Measurements from ENCODE around the gene UBAP1. TPM values are rescaled to one million over a fixed set of nuclear protein-coding genes. Genes with fewer than 3 reads are reported as not detected.
"Not testable (repeated sequence)": the region's sequence is repeated elsewhere in the genome, so short reads cannot be mapped to it uniquely, and the experiment has no call there.

Gene UBAP1
- total RNA-seq, 1 donor from 2014 or later: 30.9 TPM

DNA sequence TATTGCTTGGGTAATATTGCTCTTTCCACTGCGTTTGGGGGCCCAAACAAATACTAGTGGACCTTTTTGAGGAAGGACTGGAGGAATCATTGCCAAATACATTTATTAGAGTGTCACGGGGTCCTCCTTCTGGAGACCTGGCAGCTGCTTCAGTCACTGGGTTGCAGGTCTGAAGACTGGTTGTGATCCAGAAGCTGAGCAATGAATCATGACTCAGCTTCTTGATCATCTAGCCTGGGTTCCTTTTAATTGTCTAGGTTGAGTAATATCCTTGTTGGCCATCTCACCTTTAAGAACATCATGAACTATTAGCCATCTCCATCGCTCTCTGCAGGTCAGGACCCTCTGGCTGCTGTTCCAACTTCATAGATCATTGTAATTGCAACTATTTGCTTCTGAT, 15.4 kb upstream of the UBAP1 start:
- intact Hi-C loops (cut with micrococcal nuclease): no loop called here
- peaks cover 1% of the 10 kb centered on the region for H3K4me1 Mint-ChIP-seq
- no peak for DNase-seq
- H3K27ac Mint-ChIP-seq: no peak overlapping the region
- H3K27me3 Mint-ChIP-seq: peaks cover 3% of the 10 kb centered on the region
- no peak overlapping the region for H3K4me3 Mint-ChIP-seq
- H3K9me3 Mint-ChIP-seq: no peaks in the 10 kb centered on the region
- H3K36me3 Mint-ChIP-seq (ENCODE audit: low read depth): no peaks in the 10 kb centered on the region

DNA sequence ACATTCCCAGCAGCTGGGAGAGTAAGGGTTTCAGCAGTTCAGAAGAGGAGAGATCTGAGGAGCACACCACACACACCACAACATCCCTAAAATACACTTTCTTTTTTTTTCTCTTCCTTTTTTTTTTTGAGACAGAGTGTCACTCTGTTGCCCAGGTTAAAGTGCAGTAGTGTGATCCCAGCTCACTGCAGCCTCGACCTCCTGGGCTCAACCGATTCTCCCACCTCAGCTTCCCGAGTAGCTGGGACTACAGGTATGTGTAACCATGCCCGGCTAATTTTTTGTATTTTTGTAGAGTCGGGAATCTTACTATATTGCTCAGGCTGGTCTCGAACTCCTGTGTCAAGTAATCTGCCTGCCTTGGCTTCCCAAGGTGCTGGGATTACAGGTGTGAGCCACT, 9.7 kb upstream of the UBAP1 start:
- no peaks in the 10 kb centered on the region for H3K9me3 Mint-ChIP-seq
- no peaks in the 10 kb centered on the region for H3K36me3 Mint-ChIP-seq (ENCODE audit: low read depth)
- H3K27me3 Mint-ChIP-seq: peaks cover 1% of the 10 kb centered on the region
- H3K27ac Mint-ChIP-seq: no peak overlapping the region
- no peak overlapping the region for H3K4me3 Mint-ChIP-seq
- intact Hi-C loops (cut with micrococcal nuclease): no loop called here
- no peak for DNase-seq
- peaks cover 5% of the 10 kb centered on the region for H3K4me1 Mint-ChIP-seq

DNA sequence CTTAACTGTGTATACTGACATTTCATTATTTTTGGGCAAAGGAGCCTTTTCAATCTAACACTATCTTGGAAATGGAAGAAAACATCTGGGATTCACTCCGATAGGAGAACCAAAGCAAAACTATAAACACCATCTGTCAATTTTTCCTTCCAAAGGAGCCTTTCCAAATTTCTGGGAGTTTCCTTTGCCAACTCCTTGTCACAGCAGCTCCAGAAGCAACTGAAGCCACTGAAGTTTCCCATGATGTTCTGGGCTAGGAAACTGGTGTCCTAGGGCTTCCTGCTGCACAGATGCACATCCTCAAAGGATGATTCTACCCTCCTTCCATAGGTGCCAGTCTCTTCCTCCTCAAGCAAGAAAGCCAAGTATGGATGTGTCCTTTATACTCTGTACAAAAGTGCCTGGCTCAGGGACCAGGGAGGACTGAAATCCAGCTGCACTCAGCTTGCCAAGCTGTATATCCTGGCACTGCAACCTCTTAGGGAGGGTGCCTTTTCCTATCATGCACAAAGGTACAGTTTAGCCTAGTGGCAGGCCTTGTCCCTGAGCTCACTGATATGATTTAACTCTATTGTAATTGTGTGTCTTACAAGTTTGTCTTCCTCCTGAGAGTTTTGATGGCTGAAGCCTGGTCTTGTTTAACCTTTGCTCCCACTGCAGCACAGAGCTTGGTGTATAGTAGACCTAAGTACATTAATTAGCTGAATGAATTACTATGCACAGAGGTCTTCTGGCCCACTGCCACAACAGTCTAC, 8.4 kb upstream of the UBAP1 start:
- peaks cover 1% of the 10 kb centered on the region for H3K27me3 Mint-ChIP-seq

DNA sequence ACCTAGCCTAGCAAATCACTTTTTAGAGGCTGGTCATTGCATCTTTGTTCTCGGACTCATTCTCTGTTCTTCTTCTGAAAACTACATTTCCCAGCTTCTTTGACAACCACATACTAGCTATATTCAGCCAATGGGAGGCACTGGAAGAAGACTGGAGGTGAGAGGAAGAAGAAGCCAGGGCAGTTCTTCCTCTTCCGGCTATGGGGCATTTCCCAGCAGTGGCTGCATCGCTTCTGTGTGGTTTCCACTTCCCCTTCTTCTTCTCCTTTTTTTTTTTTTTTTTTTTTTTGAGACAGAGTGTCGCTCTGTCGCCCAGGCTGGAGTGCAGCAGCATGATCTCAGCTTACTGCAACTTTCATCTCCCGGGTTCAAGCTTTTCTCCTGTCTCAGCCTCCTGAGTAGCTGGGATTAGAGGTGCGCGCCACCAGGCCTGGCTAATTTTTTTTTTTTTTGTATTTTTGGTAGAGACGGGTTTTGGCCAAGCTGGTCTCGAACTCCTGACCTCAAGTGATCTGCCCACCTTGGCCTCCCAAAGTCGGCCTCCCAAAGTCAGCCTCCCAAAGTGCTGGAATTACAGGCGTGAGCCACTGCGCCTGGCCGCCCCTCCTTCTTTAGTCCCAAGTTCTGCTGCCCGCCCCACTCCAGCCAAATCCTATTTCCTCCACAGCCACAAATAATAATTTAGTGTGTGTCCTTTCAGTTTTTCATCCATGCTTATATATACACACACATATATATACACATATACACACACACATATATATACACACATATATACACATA, 6.9 kb upstream of the UBAP1 start:
- peaks cover 7% of the 10 kb centered on the region for H3K4me1 Mint-ChIP-seq
- H3K36me3 Mint-ChIP-seq (ENCODE audit: low read depth): no peaks in the 10 kb centered on the region
- DNase-seq: peak; percentile 84
- H3K27me3 Mint-ChIP-seq: no peaks in the 10 kb centered on the region
- H3K4me3 Mint-ChIP-seq: peak overlapping the region; percentile 58
- H3K27ac Mint-ChIP-seq: peak overlapping the region; percentile 68
- no peaks in the 10 kb centered on the region for H3K9me3 Mint-ChIP-seq
- intact Hi-C loops (cut with micrococcal nuclease): no loop called here

More for the DNA sequence above, 8.4 kb upstream of the UBAP1 start:
- intact Hi-C loops (cut with micrococcal nuclease): no loop called here
- no peak overlapping the region for H3K4me3 Mint-ChIP-seq
- H3K27ac Mint-ChIP-seq: no peak overlapping the region
- H3K36me3 Mint-ChIP-seq (ENCODE audit: low read depth): no peaks in the 10 kb centered on the region
- peaks cover 5% of the 10 kb centered on the region for H3K4me1 Mint-ChIP-seq
- no peaks in the 10 kb centered on the region for H3K9me3 Mint-ChIP-seq
- no peak for DNase-seq

DNA sequence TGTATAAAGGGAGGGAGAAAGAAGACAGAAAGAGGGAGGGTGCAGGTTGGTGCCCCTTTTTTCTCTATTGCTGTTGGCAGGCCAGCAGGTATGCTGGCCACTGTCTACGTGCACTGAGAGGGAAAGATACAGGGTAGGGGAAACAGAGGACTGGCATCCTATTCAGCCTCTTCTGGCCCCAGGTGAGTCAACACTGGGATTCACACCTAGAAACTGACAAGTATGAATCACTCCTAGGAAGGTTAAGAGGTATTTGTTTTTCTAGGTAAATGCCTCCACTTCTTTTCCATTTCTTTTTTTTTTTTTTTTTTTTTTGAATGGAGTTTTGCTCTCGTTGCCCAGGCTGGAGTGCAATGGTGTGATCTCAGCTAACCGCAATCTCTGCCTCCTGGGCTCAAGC, 2.8 kb upstream of the UBAP1 start:
- H3K27ac Mint-ChIP-seq: no peak overlapping the region
- intact Hi-C loops (cut with micrococcal nuclease): loop anchor here (5.0 kb wide), 2 partner anchors 76 to 359 kb away; partner anchors contain the start of gene UBE2R2
- H3K4me3 Mint-ChIP-seq: no peak overlapping the region
- peaks cover 3% of the 10 kb centered on the region for H3K36me3 Mint-ChIP-seq (ENCODE audit: low read depth)
- peaks cover 21% of the 10 kb centered on the region for H3K4me1 Mint-ChIP-seq
- DNase-seq: no peak
- no peaks in the 10 kb centered on the region for H3K27me3 Mint-ChIP-seq
- H3K9me3 Mint-ChIP-seq: no peaks in the 10 kb centered on the region

DNA sequence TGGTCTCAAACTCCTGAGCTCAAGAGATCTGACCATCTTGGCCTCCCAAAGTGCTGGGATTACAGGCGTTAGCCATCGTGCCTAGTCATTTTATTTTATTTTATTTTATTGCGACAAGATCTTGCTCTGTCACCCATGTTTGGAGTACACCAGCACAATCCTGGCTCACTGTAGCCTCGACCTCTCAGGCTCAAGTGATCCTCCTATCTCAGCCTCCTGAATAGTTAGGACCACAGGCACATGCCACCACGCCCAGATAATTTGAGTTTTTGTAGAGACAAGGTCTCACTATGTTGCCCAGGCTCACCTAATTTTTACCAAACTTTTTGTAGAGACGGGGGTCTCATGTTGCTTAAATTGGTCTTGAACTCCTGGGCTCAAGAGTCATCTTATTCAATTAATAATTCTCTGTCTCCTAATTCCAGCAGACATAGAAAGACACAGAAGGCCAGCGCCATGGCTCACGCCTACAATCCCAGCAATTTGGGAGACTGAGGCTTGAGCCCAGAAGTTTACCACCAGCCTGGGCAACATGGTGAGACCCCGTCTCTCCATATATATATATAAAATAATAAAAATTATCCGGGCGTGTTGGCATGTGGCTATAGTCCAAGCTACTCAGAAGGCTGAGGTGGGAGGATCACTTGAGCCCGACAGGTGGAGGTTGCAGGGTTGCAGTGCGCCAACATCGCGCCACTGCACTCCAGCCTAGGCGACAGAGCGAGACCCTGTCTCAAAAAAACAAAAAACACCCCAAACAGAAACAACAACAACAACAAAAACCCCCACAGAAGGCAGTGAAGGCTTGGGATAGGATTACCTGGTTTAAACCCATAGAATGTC, 1.0 kb upstream of the UBAP1 start:
- Mint-ChIP-seq H3K27me3 (no peaks in the 10 kb centered on the region), H3K36me3 (ENCODE audit: low read depth) (peaks cover 9% of the 10 kb centered on the region), H3K9me3 (no peaks in the 10 kb centered on the region), H3K4me1 (peaks cover 17% of the 10 kb centered on the region), H3K27ac (peak overlapping the region; percentile 96), H3K4me3 (peak overlapping the region; percentile 92)
- no peak for DNase-seq
- intact Hi-C loops (cut with micrococcal nuclease): loop anchor here (1.0 to 5.0 kb wide), 6 partner anchors 52 to 361 kb away; partner anchors contain the start of genes DCAF12, KIF24, NUDT2 and UBAP2

DNA sequence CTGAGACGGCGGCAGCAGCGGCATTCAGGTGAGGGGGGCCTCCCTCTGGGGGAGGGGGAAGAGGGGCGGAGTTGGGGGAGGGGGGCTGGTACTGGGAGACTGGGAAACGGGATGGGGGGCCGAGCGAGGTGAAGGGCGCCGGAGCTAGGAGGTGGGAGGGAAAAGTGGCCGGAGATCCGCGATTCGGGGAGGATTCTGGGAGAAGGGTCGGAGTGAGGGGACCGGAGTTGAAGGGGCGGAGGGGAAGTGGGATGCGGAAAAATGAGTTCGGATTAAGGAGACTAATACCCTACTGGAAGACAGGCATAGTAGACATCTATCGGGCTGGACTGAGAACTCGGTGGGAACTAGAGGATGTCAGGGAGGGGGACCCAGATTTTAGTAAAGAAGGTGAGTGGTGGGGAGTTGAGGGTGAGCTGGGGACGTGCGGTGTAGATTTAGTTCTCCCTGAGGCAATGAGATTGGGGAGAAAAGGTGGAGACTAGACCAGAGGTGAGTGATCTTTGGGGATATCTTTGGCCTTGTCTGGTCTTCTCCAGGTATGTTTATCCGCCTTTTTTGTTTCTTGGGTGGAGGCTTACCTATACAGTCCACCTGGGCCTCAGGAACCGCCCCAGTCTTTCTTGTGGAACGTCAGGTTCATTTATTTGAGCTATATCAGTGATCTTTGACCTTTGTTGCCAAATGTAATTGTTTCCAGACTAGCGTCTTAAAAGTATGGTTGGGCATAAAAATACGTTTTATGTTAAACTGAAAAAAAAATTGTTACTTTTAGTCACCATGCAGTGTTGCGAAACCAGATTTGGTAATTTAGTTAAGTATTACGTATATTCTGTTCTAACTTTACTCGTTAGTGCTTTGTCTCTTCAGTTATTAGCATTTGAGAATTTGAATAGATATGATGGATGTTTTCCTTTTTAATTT, 632 bp downstream of the UBAP1 start:
- intact Hi-C loops (cut with micrococcal nuclease): loop anchor here (2.0 to 5.0 kb wide), 5 partner anchors 73 to 362 kb away; partner anchors contain the start of genes KIF24, NUDT2, UBAP2 and UBE2R2
- Mint-ChIP-seq H3K4me3 (peak overlapping the region; percentile 92), H3K27me3 (no peaks in the 10 kb centered on the region), H3K9me3 (no peaks in the 10 kb centered on the region), H3K36me3 (ENCODE audit: low read depth) (peaks cover 13% of the 10 kb centered on the region), H3K4me1 (peaks cover 17% of the 10 kb centered on the region), H3K27ac (peak overlapping the region; percentile 96)
- DNase-seq: no peak

DNA sequence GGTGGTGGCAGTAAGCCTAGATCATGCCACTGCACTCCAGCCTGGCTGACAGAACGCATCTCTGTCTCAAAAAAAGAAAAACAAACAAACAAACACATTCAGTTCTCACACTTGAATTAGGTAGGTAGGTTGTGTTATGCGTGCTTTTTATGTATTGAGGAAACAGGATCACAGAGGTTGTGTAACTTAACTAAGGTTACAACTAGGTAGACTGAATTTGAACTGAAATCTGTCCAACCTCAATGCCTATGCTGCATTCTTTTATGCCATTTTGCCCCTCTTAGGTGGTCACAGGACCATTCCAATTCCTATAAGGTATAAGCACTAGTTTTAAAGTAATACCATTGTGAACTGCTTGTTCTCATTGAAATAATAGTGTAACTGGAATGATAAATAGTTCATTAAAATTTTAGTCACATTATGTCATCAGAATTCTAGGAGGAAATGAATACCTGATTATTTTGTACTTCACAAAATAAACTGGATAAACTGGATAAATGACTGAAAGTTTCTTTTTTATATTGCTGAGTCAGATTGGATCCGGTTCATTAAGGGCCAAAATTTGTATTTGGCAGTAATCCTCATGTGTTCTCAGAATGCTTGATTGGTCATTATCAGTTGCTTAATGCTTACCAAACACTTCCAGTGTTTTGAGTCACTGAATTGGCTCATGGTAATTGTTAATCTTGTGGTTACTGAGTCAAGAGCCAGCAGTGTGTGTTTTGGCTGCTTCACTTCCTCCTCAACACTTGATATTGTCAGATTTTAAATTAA, 7.1 kb downstream of the UBAP1 start:
- no peak for DNase-seq
- H3K36me3 Mint-ChIP-seq (ENCODE audit: low read depth): peaks cover 21% of the 10 kb centered on the region
- H3K9me3 Mint-ChIP-seq: no peaks in the 10 kb centered on the region
- intact Hi-C loops (cut with micrococcal nuclease): no loop called here
- H3K27me3 Mint-ChIP-seq: no peaks in the 10 kb centered on the region
- no peak overlapping the region for H3K4me3 Mint-ChIP-seq
- H3K4me1 Mint-ChIP-seq: peaks cover 19% of the 10 kb centered on the region
- peak overlapping the region; percentile 34 for H3K27ac Mint-ChIP-seq

DNA sequence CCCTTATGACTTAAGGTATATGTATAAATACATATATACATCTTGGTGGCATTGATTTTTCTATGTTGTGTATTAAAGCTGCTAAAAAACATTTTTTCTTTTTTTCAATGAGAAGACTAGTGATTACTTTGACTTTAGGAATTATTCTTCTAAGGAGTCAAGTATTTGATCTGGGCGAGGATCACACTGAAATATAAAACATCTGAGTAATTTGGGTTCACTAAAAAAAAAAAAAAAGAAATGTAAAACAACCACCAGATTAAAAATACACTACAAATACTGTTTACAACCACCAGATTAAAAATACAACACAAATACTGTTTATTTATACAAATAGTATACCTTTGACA, 9.0 kb downstream of the UBAP1 start:
- intact Hi-C loops (cut with micrococcal nuclease): no loop called here
- Mint-ChIP-seq H3K4me3 (no peak overlapping the region), H3K9me3 (no peaks in the 10 kb centered on the region), H3K27ac (no peak overlapping the region), H3K4me1 (peaks cover 25% of the 10 kb centered on the region), H3K36me3 (ENCODE audit: low read depth) (peaks cover 15% of the 10 kb centered on the region), H3K27me3 (no peaks in the 10 kb centered on the region)
- no peak for DNase-seq

DNA sequence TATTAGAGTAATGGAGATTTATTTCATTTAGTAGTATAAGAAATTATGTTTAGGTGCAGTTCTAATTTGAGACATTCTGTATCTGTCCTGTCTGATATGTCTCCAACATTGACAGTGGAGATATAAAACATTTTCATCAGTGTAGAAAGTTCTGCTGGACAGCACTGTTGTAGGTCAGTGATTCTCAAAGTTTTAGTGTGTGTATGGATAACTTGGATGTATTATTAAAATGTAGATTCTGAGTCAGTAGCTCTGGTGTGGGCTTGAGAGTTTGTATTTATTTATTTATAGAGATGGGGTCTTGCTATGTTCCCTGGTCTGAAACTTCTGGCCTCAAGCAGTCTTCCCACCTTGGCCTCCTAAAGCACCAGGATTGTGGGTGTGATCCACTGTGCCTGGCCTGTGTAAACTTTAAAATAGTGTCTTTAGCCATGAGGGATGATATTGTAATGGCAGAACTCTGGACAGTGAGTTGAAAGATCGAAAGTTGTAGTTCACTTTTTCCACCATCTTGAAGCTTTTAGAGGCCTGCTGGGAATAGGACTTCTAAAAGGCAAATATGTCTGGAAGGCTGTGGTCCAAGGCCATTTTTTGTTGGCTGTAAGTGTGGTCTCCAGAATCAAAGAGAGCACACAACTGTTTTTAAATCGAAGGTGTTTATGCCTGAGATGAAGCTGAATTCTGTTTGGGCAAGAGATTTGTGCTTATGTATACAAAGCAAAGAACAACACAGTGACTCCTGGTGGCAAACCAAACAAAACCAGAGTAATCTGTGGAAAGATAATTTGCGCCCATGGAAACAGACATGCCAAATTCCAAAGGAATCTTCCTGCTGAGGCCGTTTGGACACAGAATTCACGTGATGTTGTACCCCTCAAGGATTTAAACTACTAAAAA, 12.4 kb downstream of the UBAP1 start:
- Mint-ChIP-seq H3K4me1 (peaks cover 24% of the 10 kb centered on the region), H3K36me3 (ENCODE audit: low read depth) (peaks cover 11% of the 10 kb centered on the region), H3K27ac (no peak overlapping the region), H3K4me3 (no peak overlapping the region), H3K27me3 (no peaks in the 10 kb centered on the region), H3K9me3 (no peaks in the 10 kb centered on the region)
- intact Hi-C loops (cut with micrococcal nuclease): no loop called here
- DNase-seq: peak; percentile 48

DNA sequence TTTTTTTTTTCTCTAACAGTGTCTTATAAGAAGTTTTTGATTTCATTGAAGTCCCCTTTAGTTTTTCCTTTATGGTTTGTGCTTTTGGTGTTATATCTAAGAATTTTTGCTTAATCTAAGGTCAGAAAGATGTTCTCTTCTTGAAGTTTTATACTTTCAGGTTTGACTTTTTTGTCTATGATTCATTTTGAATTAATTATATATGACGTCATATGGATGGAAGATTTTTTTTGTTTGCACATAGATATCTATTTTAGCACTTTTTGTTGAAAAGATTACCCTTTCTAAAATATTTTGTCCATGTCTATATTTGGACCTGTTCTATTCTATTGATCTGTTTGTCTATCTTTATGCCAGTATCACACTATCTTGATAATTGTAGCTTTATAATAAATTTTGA, 16.3 kb downstream of the UBAP1 start:
- intact Hi-C loops (cut with micrococcal nuclease): no loop called here
- H3K4me1 Mint-ChIP-seq: peaks cover 25% of the 10 kb centered on the region
- no peak overlapping the region for H3K4me3 Mint-ChIP-seq
- H3K9me3 Mint-ChIP-seq: no peaks in the 10 kb centered on the region
- no peaks in the 10 kb centered on the region for H3K27me3 Mint-ChIP-seq
- DNase-seq: no peak
- H3K27ac Mint-ChIP-seq: no peak overlapping the region
- peaks cover 24% of the 10 kb centered on the region for H3K36me3 Mint-ChIP-seq (ENCODE audit: low read depth)

DNA sequence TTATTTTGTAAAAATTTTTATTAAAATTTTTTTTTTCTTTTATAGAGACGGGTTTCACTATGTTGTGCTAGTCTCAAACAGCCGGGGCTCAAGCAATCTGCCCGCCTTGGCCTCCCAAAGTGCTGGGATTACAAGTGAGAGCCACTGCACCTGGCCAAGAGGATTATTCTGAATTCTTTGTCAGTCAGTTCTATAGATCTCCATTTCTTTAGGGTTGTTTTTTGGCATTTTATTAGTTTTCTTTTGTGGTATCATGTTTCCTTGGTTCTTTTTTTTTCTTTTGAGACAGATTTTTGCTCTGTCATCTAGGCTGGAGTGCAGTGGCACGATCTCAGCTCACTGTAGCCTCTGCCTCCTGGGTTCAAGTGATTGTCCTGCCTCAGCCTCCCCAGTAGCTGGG, 18.4 kb downstream of the UBAP1 start:
- H3K4me3 Mint-ChIP-seq; DNase-seq; H3K27ac Mint-ChIP-seq; H3K27me3 Mint-ChIP-seq; H3K9me3 Mint-ChIP-seq; intact Hi-C loops (cut with micrococcal nuclease): not testable (repeated sequence)
- Mint-ChIP-seq H3K36me3 (ENCODE audit: low read depth) (peaks cover 27% of the 10 kb centered on the region), H3K4me1 (peaks cover 25% of the 10 kb centered on the region)
